Vagina (tissue), 2 donors: Measurements from ENCODE around the gene VAV3. TPM values are rescaled to one million over a fixed set of nuclear protein-coding genes. Genes with fewer than 3 reads are reported as not detected.

ENCODE experiments used
- DNase-seq, 2 donors: peaks; one replicate each; pipeline ENCODE4 v3.0.0-alpha.2; 2017; ENCODE audit errors: extremely low spot score in 2 of 2
- H3K27ac ChIP-seq: fragments of 200-600 bp; sonication (generic); one replicate; pipeline ENCODE4 v1.5.1; 2019
- H3K27me3 ChIP-seq: fragments of 200-600 bp; sonication (generic); one replicate; pipeline ENCODE4 v1.5.1; 2019
- H3K36me3 ChIP-seq, 2 donors: fragments of 200-600 bp; sonication (generic); one replicate each; pipeline ENCODE4 v1.5.1; 2017 to 2019
- H3K4me1 ChIP-seq: fragments of 200-600 bp; sonication (generic); one replicate; pipeline ENCODE4 v1.5.1; 2019
- H3K4me3 ChIP-seq, 2 donors: fragments of 200-600 bp; sonication (generic); 1 replicate in 1 of 2; 2 replicates in 1 of 2; pipeline ENCODE4 v1.5.1; 2016 to 2019
- H3K9me3 ChIP-seq: fragments of 200-600 bp; sonication (generic); one replicate; pipeline ENCODE4 v1.5.1; 2019
- POLR2A ChIP-seq, 2 donors: fragments of 450-650 bp; IDR thresholded peaks; one replicate each; pipeline ENCODE4 v1.6.1; 2017; ENCODE audit warnings: antibody characterized with exemption in 2 of 2, mild to moderate bottlenecking in 2 of 2, moderate library complexity in 2 of 2
- POLR2AphosphoS5 ChIP-seq, 2 donors: sonication (generic); formaldehyde crosslinking; IDR thresholded peaks; one replicate each; pipeline ENCODE4 v1.9.0; 2017; ENCODE audit warnings: antibody characterized with exemption in 2 of 2, mild to moderate bottlenecking in 2 of 2, low read depth in 1 of 2; ENCODE audit not compliant: insufficient read depth in 1 of 2
- intact Hi-C: fragments of 100-400 bp; cut with DNase I; formaldehyde crosslinking; loops from one replicate; pipeline ENCODE4 v1.15.1; 2023
- total RNA-seq: library from RNA; depleted of rRNA; stranded (reverse); fragments of >200 nt; gene quantifications from one replicate; pipeline ENCODE4 v1.2.3, GENCODE V29; 2016
- TF ChIP-seq, protein P1 (sequence below), 3 experiments: fragments of 450-650 bp in 2 of 3; fragments of 200-600 bp in 1 of 3; sonication (generic) in 1 of 3; IDR thresholded peaks; one replicate each; pipeline ENCODE4 v1.5.1; 2017 to 2019; ENCODE audit warnings: antibody characterized with exemption in 3 of 3, mild to moderate bottlenecking in 2 of 3, moderate library complexity in 2 of 3

The VAV3 gene
- total RNA-seq, 1 donor from 2014 or later = 67.5 TPM

DNA sequence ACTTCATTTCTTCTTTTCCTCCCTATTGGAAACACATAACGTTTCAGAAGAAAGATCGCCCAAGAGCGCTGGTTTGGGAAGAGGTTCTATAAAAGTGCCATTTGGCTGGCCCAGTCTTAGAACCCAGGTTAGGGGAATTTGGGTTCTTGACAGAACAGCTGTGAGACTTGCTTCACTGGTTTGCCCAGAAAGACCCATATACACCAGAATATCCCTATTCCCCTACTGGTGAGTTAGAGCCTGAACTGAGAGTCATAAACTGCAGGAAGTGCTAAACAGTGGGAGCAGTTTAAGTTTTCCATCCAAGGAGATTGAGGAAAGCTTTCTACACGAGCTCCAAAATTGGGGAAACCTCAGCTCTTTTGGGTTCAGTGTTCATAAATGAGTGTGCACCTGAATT is 275.2 kb downstream of the VAV3 start:
- DNase-seq = no peak
- Histone ChIP-seq H3K4me3 (no peak overlapping the region), H3K27me3 (no peaks in the 10 kb centered on the region), H3K36me3 (no peaks in the 10 kb centered on the region), H3K4me1 (peaks cover 11% of the 10 kb centered on the region), H3K27ac (peak overlapping the region; percentile 18), H3K9me3 (no peaks in the 10 kb centered on the region)
- TF ChIP-seq, protein P1, sequence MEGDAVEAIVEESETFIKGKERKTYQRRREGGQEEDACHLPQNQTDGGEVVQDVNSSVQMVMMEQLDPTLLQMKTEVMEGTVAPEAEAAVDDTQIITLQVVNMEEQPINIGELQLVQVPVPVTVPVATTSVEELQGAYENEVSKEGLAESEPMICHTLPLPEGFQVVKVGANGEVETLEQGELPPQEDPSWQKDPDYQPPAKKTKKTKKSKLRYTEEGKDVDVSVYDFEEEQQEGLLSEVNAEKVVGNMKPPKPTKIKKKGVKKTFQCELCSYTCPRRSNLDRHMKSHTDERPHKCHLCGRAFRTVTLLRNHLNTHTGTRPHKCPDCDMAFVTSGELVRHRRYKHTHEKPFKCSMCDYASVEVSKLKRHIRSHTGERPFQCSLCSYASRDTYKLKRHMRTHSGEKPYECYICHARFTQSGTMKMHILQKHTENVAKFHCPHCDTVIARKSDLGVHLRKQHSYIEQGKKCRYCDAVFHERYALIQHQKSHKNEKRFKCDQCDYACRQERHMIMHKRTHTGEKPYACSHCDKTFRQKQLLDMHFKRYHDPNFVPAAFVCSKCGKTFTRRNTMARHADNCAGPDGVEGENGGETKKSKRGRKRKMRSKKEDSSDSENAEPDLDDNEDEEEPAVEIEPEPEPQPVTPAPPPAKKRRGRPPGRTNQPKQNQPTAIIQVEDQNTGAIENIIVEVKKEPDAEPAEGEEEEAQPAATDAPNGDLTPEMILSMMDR (IDR thresholded peaks at IDR 0.05) = no peak
- no peak for TF ChIP-seq POLR2A (IDR thresholded peaks at IDR 0.05)
- TF ChIP-seq POLR2AphosphoS5 (IDR thresholded peaks at IDR 0.05; ENCODE audit: insufficient read depth in 1 of 2, low read depth in 1 of 2) = no peak
- intact Hi-C loops = no loop called here

DNA sequence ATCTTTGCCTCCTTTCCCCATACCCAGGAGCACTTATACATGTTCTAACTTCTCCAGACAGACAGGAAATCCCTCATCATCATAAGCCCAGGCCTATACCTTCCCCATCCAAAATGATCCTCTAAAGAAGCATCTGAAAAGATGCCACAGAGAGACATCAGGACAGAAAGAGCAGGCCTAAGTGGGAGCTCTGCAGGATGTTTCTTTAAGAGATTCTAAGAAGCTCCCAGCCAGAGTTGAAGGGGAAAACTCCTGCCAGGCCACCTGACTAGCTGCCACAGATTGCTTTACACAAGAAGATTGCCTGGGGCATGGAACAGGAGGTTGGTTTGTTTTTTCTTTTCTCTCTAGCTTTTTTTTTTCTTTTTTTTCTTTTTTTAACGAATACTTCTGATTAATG is 275.8 kb downstream of the VAV3 start:
- Histone ChIP-seq H3K36me3 (no peaks in the 10 kb centered on the region), H3K4me3 (no peak overlapping the region), H3K4me1 (peaks cover 17% of the 10 kb centered on the region), H3K27ac (peak overlapping the region; percentile 18), H3K27me3 (no peaks in the 10 kb centered on the region), H3K9me3 (no peaks in the 10 kb centered on the region)
- intact Hi-C loops = no loop called here
- DNase-seq = no peak
- TF ChIP-seq, protein P1 (IDR thresholded peaks at IDR 0.05) = no peak
- TF ChIP-seq POLR2AphosphoS5 (IDR thresholded peaks at IDR 0.05; ENCODE audit: insufficient read depth in 1 of 2, low read depth in 1 of 2) (no peak), POLR2A (IDR thresholded peaks at IDR 0.05) (no peak)

DNA sequence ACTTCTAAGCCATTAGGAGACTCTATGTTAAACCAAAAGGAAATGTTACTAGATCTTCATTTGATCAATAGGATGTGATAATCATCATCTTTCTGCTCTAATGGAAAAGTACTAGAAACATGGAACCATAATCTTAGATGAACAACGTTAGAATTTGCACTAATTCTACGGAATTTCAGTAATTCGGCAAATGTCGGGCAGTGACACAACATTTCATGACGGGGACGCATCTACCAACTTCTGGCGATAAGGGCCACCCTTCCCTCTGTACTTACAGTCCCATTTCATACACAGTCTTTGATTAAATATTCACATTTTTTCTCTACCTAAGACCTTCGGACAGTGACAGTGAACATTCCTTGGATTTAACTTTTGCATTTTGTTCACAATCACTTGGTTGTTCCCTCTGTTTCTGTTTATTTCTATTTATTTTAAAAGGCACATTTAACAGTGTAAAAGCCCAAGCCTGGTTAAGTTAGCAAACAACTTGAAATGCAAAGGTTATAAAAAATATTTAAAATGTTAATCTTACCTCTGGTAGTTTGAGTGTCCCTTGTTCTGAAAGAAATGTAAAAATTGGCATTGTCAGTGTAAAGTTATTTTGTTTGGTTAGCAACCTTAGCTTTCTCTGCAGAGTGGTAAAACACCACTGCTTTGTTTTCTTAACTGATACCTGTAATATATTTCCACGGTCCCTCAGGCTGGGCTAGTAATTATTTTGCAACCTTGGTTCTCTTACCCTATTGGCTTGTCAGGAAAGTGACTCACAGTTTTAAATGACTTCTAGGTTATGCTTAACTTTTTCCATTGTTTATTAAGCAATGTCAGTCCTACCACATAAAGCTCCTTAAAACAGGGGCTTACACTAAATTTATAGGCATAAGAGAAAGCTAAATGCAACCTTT is 276.9 kb downstream of the VAV3 start:
- peak; percentile 22 to 40 for TF ChIP-seq POLR2AphosphoS5 (IDR thresholded peaks at IDR 0.05; ENCODE audit: insufficient read depth in 1 of 2, low read depth in 1 of 2)
- TF ChIP-seq, protein P1 (IDR thresholded peaks at IDR 0.05) = no peak
- no peaks in the 10 kb centered on the region for H3K9me3 ChIP-seq
- intact Hi-C loops = no loop called here
- DNase-seq = no peak
- H3K27ac ChIP-seq = peak overlapping the region; percentile 11
- no peaks in the 10 kb centered on the region for H3K36me3 ChIP-seq
- no peaks in the 10 kb centered on the region for H3K27me3 ChIP-seq
- H3K4me3 ChIP-seq = peak overlapping the region in 1 of 2 donors; percentile 37
- H3K4me1 ChIP-seq = peaks cover 21% of the 10 kb centered on the region

DNA sequence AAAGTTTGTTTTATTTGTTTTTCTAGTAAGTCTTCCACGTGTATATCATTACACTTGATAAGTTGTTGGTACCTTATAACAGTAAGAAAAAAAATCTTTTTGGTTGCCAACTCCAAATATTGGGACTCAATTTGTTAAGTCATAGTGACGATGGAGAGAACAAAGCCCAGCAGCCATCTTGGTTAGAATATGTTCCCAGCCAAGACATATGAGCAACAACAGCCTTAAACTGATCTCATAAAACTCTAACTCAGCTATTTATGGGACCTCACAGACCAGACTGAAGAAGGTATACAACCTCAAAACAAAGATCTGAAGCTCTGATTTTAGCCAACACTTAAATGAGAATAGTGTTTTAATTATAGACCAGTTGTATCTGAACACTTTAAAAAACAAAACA is 281.3 kb downstream of the VAV3 start:
- peaks cover 22% of the 10 kb centered on the region for H3K4me1 ChIP-seq
- H3K27me3 ChIP-seq = no peaks in the 10 kb centered on the region
- no peak for DNase-seq
- intact Hi-C loops = no loop called here
- no peaks in the 10 kb centered on the region for H3K9me3 ChIP-seq
- H3K36me3 ChIP-seq = no peaks in the 10 kb centered on the region
- H3K4me3 ChIP-seq = no peak overlapping the region
- H3K27ac ChIP-seq = peak overlapping the region; percentile 55
- no peak for TF ChIP-seq POLR2A (IDR thresholded peaks at IDR 0.05)
- TF ChIP-seq, protein P1 (IDR thresholded peaks at IDR 0.05) = no peak
- TF ChIP-seq POLR2AphosphoS5 (IDR thresholded peaks at IDR 0.05; ENCODE audit: insufficient read depth in 1 of 2, low read depth in 1 of 2) = no peak

GRCh38 chr1:107683191-107683657 is 281.8 kb downstream of the VAV3 start:
- H3K4me1 ChIP-seq = peaks cover 20% of the 10 kb centered on the region
- TF ChIP-seq POLR2AphosphoS5 (IDR thresholded peaks at IDR 0.05; ENCODE audit: insufficient read depth in 1 of 2, low read depth in 1 of 2) (no peak), POLR2A (IDR thresholded peaks at IDR 0.05) (no peak)
- TF ChIP-seq, protein P1 (IDR thresholded peaks at IDR 0.05) = no peak
- DNase-seq = no peak
- no peaks in the 10 kb centered on the region for H3K27me3 ChIP-seq
- H3K9me3 ChIP-seq = no peaks in the 10 kb centered on the region
- no peak overlapping the region for H3K4me3 ChIP-seq
- H3K27ac ChIP-seq = peak overlapping the region; percentile 51
- intact Hi-C loops = no loop called here
- no peaks in the 10 kb centered on the region for H3K36me3 ChIP-seq
